Keratinocyte (primary cell): ENCODE results near the gene UBE2E1.

Experiments used
- EZH2 ChIP-seq: IDR thresholded peaks from one replicate; pipeline ENCODE4 v1.6.1; 2012; ENCODE audit warnings: inconsistent platforms, mild to moderate bottlenecking, low read length, moderate library complexity
- TF ChIP-seq, protein P1 (sequence below), 3 experiments: IDR thresholded peaks in 1 of 3; conservative IDR thresholded peaks in 1 of 3; optimal IDR thresholded peaks in 1 of 3; 2 replicates in 2 of 3; 3 replicates in 1 of 3; pipeline versions ENCODE3 to v1.5.1; 2011; ENCODE audit warnings: low read length in 3 of 3, mild to moderate bottlenecking in 3 of 3, moderate library complexity in 2 of 3, control low read depth in 1 of 3, inconsistent platforms in 1 of 3; ENCODE audit not compliant: insufficient read depth in 2 of 3; ENCODE audit errors: extremely low read depth in 1 of 3

GRCh38 chr3:23804441-23805209 is 1.1 kb upstream of the UBE2E1 start:
- no peak for TF ChIP-seq EZH2
- TF ChIP-seq, protein P1, sequence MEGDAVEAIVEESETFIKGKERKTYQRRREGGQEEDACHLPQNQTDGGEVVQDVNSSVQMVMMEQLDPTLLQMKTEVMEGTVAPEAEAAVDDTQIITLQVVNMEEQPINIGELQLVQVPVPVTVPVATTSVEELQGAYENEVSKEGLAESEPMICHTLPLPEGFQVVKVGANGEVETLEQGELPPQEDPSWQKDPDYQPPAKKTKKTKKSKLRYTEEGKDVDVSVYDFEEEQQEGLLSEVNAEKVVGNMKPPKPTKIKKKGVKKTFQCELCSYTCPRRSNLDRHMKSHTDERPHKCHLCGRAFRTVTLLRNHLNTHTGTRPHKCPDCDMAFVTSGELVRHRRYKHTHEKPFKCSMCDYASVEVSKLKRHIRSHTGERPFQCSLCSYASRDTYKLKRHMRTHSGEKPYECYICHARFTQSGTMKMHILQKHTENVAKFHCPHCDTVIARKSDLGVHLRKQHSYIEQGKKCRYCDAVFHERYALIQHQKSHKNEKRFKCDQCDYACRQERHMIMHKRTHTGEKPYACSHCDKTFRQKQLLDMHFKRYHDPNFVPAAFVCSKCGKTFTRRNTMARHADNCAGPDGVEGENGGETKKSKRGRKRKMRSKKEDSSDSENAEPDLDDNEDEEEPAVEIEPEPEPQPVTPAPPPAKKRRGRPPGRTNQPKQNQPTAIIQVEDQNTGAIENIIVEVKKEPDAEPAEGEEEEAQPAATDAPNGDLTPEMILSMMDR (optimal IDR thresholded peaks at IDR 0.05 in 1 of 3, IDR thresholded peaks at IDR 0.05 in 1 of 3, conservative IDR thresholded peaks at IDR 0.05 in 1 of 3; ENCODE audit: extremely low read depth in 1 of 3, insufficient read depth in 2 of 3, low read length in 3 of 3), result no peak
